Right lobe of liver (tissue), 4 donors: Measurements from ENCODE around the gene LAMC1.

Experiments
- CTCF ChIP-seq, 4 donors: fragments of 200-600 bp in 3 of 4; fragments of 450-650 bp in 1 of 4; IDR thresholded peaks; one replicate each; pipeline versions ENCODE4 v1.5.1 to v1.8.0; 2016 to 2022; ENCODE audit warnings: antibody characterized with exemption in 4 of 4, mild to moderate bottlenecking in 2 of 4
- POLR2A ChIP-seq: fragments of 450-650 bp; IDR thresholded peaks from one replicate; pipeline ENCODE4 v1.6.1; 2017; ENCODE audit warnings: antibody characterized with exemption, mild to moderate bottlenecking
- donor health status: DM: no; HTN: no; CAD: no.
- donor health status: DM: no; HTN: no; CAD: no.
- donor health status: DM: no; HTN: yes; CAD: no.

- TF ChIP-seq CTCF (IDR thresholded peaks at IDR 0.05), result no peak
- no peak for TF ChIP-seq POLR2A
Measured at GRCh38 chr1:183186841-183187240, 163.6 kb downstream of the LAMC1 start.
